SU-DHL-6 (cell line): ENCODE data around the gene FKBP2.

Source experiments
- H2AFZ ChIP-seq: fragments of 200-600 bp; sonication (generic); 2 replicates; pipeline ENCODE4 v1.6.1; 2014; ENCODE audit warnings: low read depth, mild to moderate bottlenecking, moderate library complexity, mixed read lengths, antibody characterized with exemption, low read length; ENCODE audit not compliant: severe bottlenecking
- H3F3A ChIP-seq: fragments of 200-600 bp; shearing (Covaris generic); 2 replicates; pipeline ENCODE4 v1.6.0; 2016; ENCODE audit warnings: antibody characterized with exemption, mild to moderate bottlenecking; ENCODE audit not compliant: insufficient read depth
- H3K27ac ChIP-seq: fragments of 200-600 bp; sonication (generic); 2 replicates; pipeline ENCODE4 v1.5.1; 2016; ENCODE audit warnings: low read depth, mild to moderate bottlenecking, low read length, moderate library complexity, mixed read lengths
- H3K27me3 ChIP-seq: fragments of 200-600 bp; sonication (generic), shearing (Covaris generic); 2 replicates; pipeline ENCODE4 v1.6.0; 2014; ENCODE audit warnings: mild to moderate bottlenecking, low read length
- H3K36me3 ChIP-seq: fragments of 200-600 bp; sonication (generic); 2 replicates; pipeline ENCODE4 v1.6.1; 2014; ENCODE audit warnings: mild to moderate bottlenecking, low read length, mixed read lengths
- H3K4me2 ChIP-seq: fragments of 300-600, 200-600 bp; shearing (Covaris generic), sonication (generic); 2 replicates; pipeline ENCODE4 v1.6.0; 2014; ENCODE audit warnings: low read length, low read depth, mild to moderate bottlenecking; ENCODE audit not compliant: poor library complexity, severe bottlenecking
- H3K4me3 ChIP-seq: fragments of 200-600 bp; sonication (generic); 2 replicates; pipeline ENCODE4 v1.5.1; 2014; ENCODE audit warnings: antibody characterized with exemption, low read length, mild to moderate bottlenecking, mixed read lengths; ENCODE audit not compliant: insufficient read depth, poor library complexity, severe bottlenecking
- H3K79me2 ChIP-seq: fragments of 200-600 bp; sonication (generic); 2 replicates; pipeline ENCODE4 v1.6.1; 2014; ENCODE audit warnings: mild to moderate bottlenecking, low read length, moderate library complexity; ENCODE audit not compliant: insufficient read depth
- H3K9ac ChIP-seq: fragments of 200-600 bp; sonication (generic); 2 replicates; pipeline ENCODE4 v1.7.0; 2014; ENCODE audit warnings: mild to moderate bottlenecking, low read length
- H3K9me2 ChIP-seq: fragments of 200-600 bp; sonication (generic); replicated peaks from 2 replicates; pipeline ENCODE4 v1.6.1; 2014; ENCODE audit warnings: low read length; ENCODE audit not compliant: insufficient read depth
- H3K9me3 ChIP-seq: fragments of 200-600 bp; sonication (generic); 2 replicates; pipeline ENCODE4 v1.6.1; 2014; ENCODE audit warnings: low read length, mixed read lengths; ENCODE audit not compliant: insufficient read depth
- H4K20me1 ChIP-seq: fragments of 200-600 bp; sonication (generic); 2 replicates; pipeline ENCODE4 v1.6.1; 2014; ENCODE audit warnings: low read depth, mild to moderate bottlenecking, antibody characterized with exemption, low read length, moderate library complexity, mixed read lengths
- CTCF ChIP-seq: fragments of 200-600 bp; sonication (generic); IDR thresholded peaks from one replicate; pipeline ENCODE4 v1.5.1; 2017; ENCODE audit warnings: antibody characterized with exemption, mild to moderate bottlenecking, low read length, moderate library complexity; ENCODE audit not compliant: insufficient read depth, poor library complexity, severe bottlenecking
- EZH2phosphoT487 ChIP-seq: fragments of 200-600 bp; sonication (generic), shearing (Covaris generic); conservative IDR thresholded peaks from 2 replicates; pipeline ENCODE4 v1.6.1; 2018; ENCODE audit warnings: mild to moderate bottlenecking, antibody characterized with exemption, low read length, moderate library complexity, mixed read lengths

The FKBP2 gene

GRCh38 chr11:64256300-64256699, 15.4 kb downstream of the FKBP2 start:
- no peak overlapping the region for H3K9ac ChIP-seq
- TF ChIP-seq CTCF, result no peak
- TF ChIP-seq EZH2phosphoT487, result no peak
- H3K9me3 ChIP-seq, result no peaks in the 10 kb centered on the region
- no peak overlapping the region for H3K4me2 ChIP-seq
- H4K20me1 ChIP-seq, result no peaks in the 10 kb centered on the region
- no peaks in the 10 kb centered on the region for H3K36me3 ChIP-seq
- H2AFZ ChIP-seq, result no peak overlapping the region
- H3F3A ChIP-seq, result 0 out of 2 replicates have a peak, but pooled peaks cover 3% of the 10 kb centered on the region
- no peak overlapping the region for H3K27ac ChIP-seq
- H3K27me3 ChIP-seq, result no peaks in the 10 kb centered on the region
- peaks cover 9% of the 10 kb centered on the region; the same call in 1 of the 2 replicates for H3K79me2 ChIP-seq
- H3K4me3 ChIP-seq, result no peak overlapping the region
- no peaks in the 10 kb centered on the region for H3K9me2 ChIP-seq

- no peaks in the 10 kb centered on the region for H3K9me2 ChIP-seq
- H3K9ac ChIP-seq, result no peak overlapping the region
- no peak overlapping the region for H3K4me3 ChIP-seq
- no peaks in the 10 kb centered on the region for H4K20me1 ChIP-seq
- H3K4me2 ChIP-seq, result no peak overlapping the region
- no peaks in the 10 kb centered on the region for H3K27me3 ChIP-seq
- H3K27ac ChIP-seq, result no peak overlapping the region
- H3F3A ChIP-seq, result no peaks in the 10 kb centered on the region
- no peaks in the 10 kb centered on the region for H3K36me3 ChIP-seq
- no peaks in the 10 kb centered on the region for H3K9me3 ChIP-seq
- no peak overlapping the region for H2AFZ ChIP-seq
- TF ChIP-seq CTCF (no peak), EZH2phosphoT487 (no peak)
- H3K79me2 ChIP-seq, result no peaks in the 10 kb centered on the region
These were observed 17.5 kb downstream of the FKBP2 start for GRCh38 chr11:64258356-64258755.

GRCh38 chr11:64258946-64259532, 18.1 kb downstream of the FKBP2 start:
- Histone ChIP-seq H3K36me3 (no peaks in the 10 kb centered on the region), H3K4me2 (no peak overlapping the region), H3K9me2 (no peaks in the 10 kb centered on the region), H2AFZ (no peak overlapping the region), H3K27ac (no peak overlapping the region), H4K20me1 (no peaks in the 10 kb centered on the region), H3K4me3 (no peak overlapping the region), H3K27me3 (no peaks in the 10 kb centered on the region), H3K79me2 (no peaks in the 10 kb centered on the region), H3K9me3 (no peaks in the 10 kb centered on the region), H3K9ac (no peak overlapping the region), H3F3A (no peaks in the 10 kb centered on the region)
- no peak for TF ChIP-seq EZH2phosphoT487
- no peak for TF ChIP-seq CTCF
